T-cell (primary cell): ENCODE measurements around the gene FMN2. TPM values are rescaled to one million over a fixed set of nuclear protein-coding genes. Genes with fewer than 3 reads are reported as not detected.

Source experiments
- ATAC-seq, 4 experiments: fragments of 200-7000 bp in 3 of 4; fragments of 150-1000 bp in 1 of 4; cut with Tn5 transposase; replicated peaks in 1 of 4; 1 replicate in 3 of 4; 2 replicates in 1 of 4; pipeline ENCODE4 v1.10.0; 2021; ENCODE audit warnings: moderate library complexity in 3 of 4, mild to moderate bottlenecking in 2 of 4, moderate number of reproducible peaks in 1 of 4
- CTCF ChIA-PET, 2 donors: fragments of 300-600 bp; sonication (Branson Sonifier 250); formaldehyde crosslinking; loops; one replicate each; lab custom pipeline; 2022; ENCODE audit warnings: antibody characterized with exemption in 2 of 2; lab: Charles Lee
- POLR2A ChIA-PET, 2 donors: fragments of 300-600 bp; sonication (Branson Sonifier 250); formaldehyde crosslinking; loops; one replicate each; lab custom pipeline; 2022; ENCODE audit warnings: antibody characterized with exemption in 2 of 2; lab: Charles Lee
- DNase-seq, 35 experiments: peaks; one replicate each; pipeline versions ENCODE4 v3.0.0 to v3.0.0-alpha.2; 2013 to 2023
- H3K27ac ChIP-seq: one replicate; pipeline ENCODE4 v1.5.1; 2013; ENCODE audit warnings: low read length
- H3K27me3 ChIP-seq, 2 experiments: replicated peaks in 1 of 2; 1 replicate in 1 of 2; 2 replicates in 1 of 2; pipeline versions ENCODE4 v1.6.1 to v1.7.0; 2013; ENCODE audit warnings: low read length in 1 of 2, mixed read lengths in 1 of 2; ENCODE audit not compliant: control insufficient read depth in 2 of 2, insufficient read depth in 2 of 2; ENCODE audit errors: extremely low read depth in 1 of 2
- H3K36me3 ChIP-seq, 2 donors: 1 replicate in 1 of 2; 2 replicates in 1 of 2; pipeline versions ENCODE4 v1.6.1 to v1.7.0; 2013; ENCODE audit warnings: low read length in 1 of 2; ENCODE audit not compliant: control insufficient read depth in 2 of 2, insufficient read depth in 1 of 2; ENCODE audit errors: extremely low read depth in 1 of 2
- H3K4me1 ChIP-seq, 2 experiments: 1 replicate in 1 of 2; 2 replicates in 1 of 2; pipeline versions ENCODE4 v1.6.1 to v1.7.0; 2013; ENCODE audit warnings: low read length in 2 of 2, mixed read lengths in 1 of 2; ENCODE audit not compliant: insufficient read depth in 2 of 2, control insufficient read depth in 1 of 2; ENCODE audit errors: extremely low read depth in 1 of 2
- H3K4me3 ChIP-seq, 2 donors: 1 replicate in 1 of 2; 2 replicates in 1 of 2; pipeline versions ENCODE4 v1.5.1 to v1.7.0; 2013; ENCODE audit warnings: mild to moderate bottlenecking in 2 of 2, low read length in 1 of 2, moderate library complexity in 1 of 2; ENCODE audit not compliant: control insufficient read depth in 1 of 2; ENCODE audit errors: extremely low read depth in 1 of 2
- H3K9me3 ChIP-seq: 2 replicates; pipeline ENCODE4 v1.7.0; 2013
- H3K27ac Mint-ChIP-seq, 2 donors: one replicate each; pipeline ENCODE4 v1.8.0; 2020 to 2021; ENCODE audit warnings: mild to moderate bottlenecking in 2 of 2, mixed read lengths in 2 of 2
- H3K27me3 Mint-ChIP-seq, 2 donors: one replicate each; pipeline ENCODE4 v1.8.0; 2021 to 2022; ENCODE audit warnings: mixed read lengths in 2 of 2
- H3K36me3 Mint-ChIP-seq: one replicate; pipeline ENCODE4 v1.8.0; 2021; ENCODE audit warnings: mixed read lengths
- H3K4me1 Mint-ChIP-seq, 3 donors: one replicate each; pipeline ENCODE4 v1.8.0; 2020 to 2022; ENCODE audit warnings: mixed read lengths in 3 of 3, mild to moderate bottlenecking in 1 of 3
- H3K4me3 Mint-ChIP-seq, 3 donors: one replicate each; pipeline ENCODE4 v1.8.0; 2020 to 2022; ENCODE audit warnings: mild to moderate bottlenecking in 3 of 3, mixed read lengths in 3 of 3, moderate library complexity in 3 of 3
- H3K9me3 Mint-ChIP-seq, 3 donors: one replicate each; pipeline ENCODE4 v1.8.0; 2020 to 2022; ENCODE audit warnings: mixed read lengths in 3 of 3
- whole genome bisulfite sequencing: methylation state at CpG from one replicate; pipeline ENCODE4 v1.1.5; 2013; ENCODE audit warnings: missing lambda C conversion rate; ENCODE audit not compliant: insufficient coverage; 5-methylcytosine and 5-hydroxymethylcytosine counted together
- total RNA-seq, 35 experiments: library from RNA in 6 of 35; stranded (reverse) in 6 of 35; fragments of 120-200 nt in 1 of 35; gene quantifications; one replicate each; pipeline versions ENCODE4 v1.2.1 to v1.2.4 and lab custom pipeline; 2013 to 2026

Gene FMN2
- total RNA-seq, 5 donors from 2014 or later (not counting 1 experiment from before 2014, with no cell fraction given) = not detected

DNA sequence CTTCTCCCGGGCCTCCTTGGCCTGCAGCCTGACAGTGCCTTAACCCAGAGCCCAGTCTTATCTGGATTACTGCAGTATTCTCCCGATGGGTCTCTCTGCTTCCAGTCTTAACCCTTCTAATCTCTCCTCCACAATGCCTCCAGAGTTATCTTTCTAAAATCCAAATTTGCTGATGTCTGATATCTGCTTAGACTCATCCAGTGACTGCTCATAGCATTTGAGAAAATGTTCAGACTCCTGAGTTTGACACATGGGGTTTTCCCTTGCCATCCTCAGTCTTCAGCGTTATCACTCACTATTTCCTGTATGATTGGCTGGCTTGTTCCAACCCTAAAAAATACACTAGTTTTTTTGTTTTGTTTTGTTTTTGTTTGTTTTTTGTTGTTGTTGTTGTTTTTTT, 102.0 kb downstream of the FMN2 start:
- no peak for DNase-seq
- Histone ChIP-seq H3K4me3 (no peak overlapping the region), H3K36me3 (no peaks in the 10 kb centered on the region), H3K9me3 (no peaks in the 10 kb centered on the region), H3K4me1 (no peaks in the 10 kb centered on the region), H3K27me3 (no peaks in the 10 kb centered on the region), H3K27ac (no peak overlapping the region)
- ChIA-PET POLR2A (no interaction called here), CTCF (no interaction called here)
- H3K27ac Mint-ChIP-seq = no peak overlapping the region
- no peak for ATAC-seq
- peaks cover 5 to 6% of the 10 kb centered on the region in 2 donors for H3K27me3 Mint-ChIP-seq
- no peak overlapping the region for H3K4me3 Mint-ChIP-seq
- peaks cover 3 to 5% (median 4%) of the 10 kb centered on the region in 3 donors for H3K4me1 Mint-ChIP-seq
- WGBS = 77% methylated on average over 2 of the region's 3 CpGs
- no peaks in the 10 kb centered on the region for H3K36me3 Mint-ChIP-seq
- H3K9me3 Mint-ChIP-seq = no peaks in the 10 kb centered on the region

DNA sequence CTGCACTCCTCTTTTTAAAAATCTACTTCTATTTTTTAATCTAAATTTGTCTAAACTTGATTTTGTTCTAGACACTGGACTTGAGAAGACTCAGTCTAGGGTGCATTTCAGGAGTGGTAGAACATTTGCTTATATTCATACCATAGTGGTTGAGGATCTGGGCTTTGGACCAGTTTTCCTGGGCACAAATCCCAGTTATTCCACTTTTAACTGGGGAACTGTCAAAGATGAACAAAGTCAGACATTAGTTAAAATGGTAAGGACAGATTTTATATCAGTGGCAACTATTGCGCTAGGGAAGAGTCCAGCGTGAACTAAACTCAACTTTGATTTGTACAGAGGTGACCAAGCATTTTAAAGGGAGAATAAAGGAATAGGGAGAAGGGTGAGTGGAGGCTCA, 102.4 kb downstream of the FMN2 start:
- Histone ChIP-seq H3K36me3 (no peaks in the 10 kb centered on the region), H3K9me3 (no peaks in the 10 kb centered on the region), H3K27me3 (no peaks in the 10 kb centered on the region), H3K27ac (no peak overlapping the region), H3K4me3 (no peak overlapping the region), H3K4me1 (no peaks in the 10 kb centered on the region)
- no peak overlapping the region for H3K4me3 Mint-ChIP-seq
- CTCF ChIA-PET = no interaction called here
- H3K36me3 Mint-ChIP-seq = no peaks in the 10 kb centered on the region
- DNase-seq (no peak), ATAC-seq (no peak)
- WGBS = 91% methylated on average over 2 of the region's 2 CpGs
- peaks cover 5 to 6% of the 10 kb centered on the region in 2 donors for H3K27me3 Mint-ChIP-seq
- H3K4me1 Mint-ChIP-seq = peaks cover 3 to 5% (median 4%) of the 10 kb centered on the region in 3 donors
- H3K27ac Mint-ChIP-seq = no peak overlapping the region
- H3K9me3 Mint-ChIP-seq = no peaks in the 10 kb centered on the region
- POLR2A ChIA-PET = no interaction called here

DNA sequence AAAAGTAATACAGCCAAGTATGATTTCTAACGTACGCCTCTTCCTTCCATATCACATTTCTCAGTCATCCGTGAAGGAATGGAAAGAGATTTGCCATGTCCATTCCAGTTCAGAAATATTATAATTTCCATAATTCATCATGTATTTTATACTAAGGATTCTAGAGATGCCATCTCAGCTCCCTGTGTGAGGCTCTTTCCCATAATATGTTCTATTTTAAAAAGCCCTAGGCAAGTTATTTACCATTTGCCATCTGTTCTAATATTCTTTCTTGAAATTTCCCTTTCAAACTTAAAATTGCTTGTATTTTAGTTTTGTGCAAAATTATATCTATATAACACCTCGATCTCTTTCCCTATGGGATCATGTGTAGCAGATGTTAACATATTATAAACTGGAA, 106.7 kb downstream of the FMN2 start:
- Mint-ChIP-seq H3K27ac (no peak overlapping the region), H3K4me3 (no peak overlapping the region), H3K9me3 (peaks cover 0 to 5% (median 5%) of the 10 kb centered on the region in 3 donors), H3K36me3 (no peaks in the 10 kb centered on the region), H3K4me1 (no peaks in the 10 kb centered on the region), H3K27me3 (no peaks in the 10 kb centered on the region)
- Histone ChIP-seq H3K4me3 (no peak overlapping the region), H3K9me3 (no peaks in the 10 kb centered on the region), H3K27ac (no peak overlapping the region), H3K27me3 (no peaks in the 10 kb centered on the region), H3K4me1 (no peaks in the 10 kb centered on the region), H3K36me3 (no peaks in the 10 kb centered on the region)
- DNase-seq = no peak
- ATAC-seq = no peak
- ChIA-PET CTCF (no interaction called here), POLR2A (no interaction called here)
- WGBS = no CpG with 5 or more reads among the region's 4 CpGs

DNA sequence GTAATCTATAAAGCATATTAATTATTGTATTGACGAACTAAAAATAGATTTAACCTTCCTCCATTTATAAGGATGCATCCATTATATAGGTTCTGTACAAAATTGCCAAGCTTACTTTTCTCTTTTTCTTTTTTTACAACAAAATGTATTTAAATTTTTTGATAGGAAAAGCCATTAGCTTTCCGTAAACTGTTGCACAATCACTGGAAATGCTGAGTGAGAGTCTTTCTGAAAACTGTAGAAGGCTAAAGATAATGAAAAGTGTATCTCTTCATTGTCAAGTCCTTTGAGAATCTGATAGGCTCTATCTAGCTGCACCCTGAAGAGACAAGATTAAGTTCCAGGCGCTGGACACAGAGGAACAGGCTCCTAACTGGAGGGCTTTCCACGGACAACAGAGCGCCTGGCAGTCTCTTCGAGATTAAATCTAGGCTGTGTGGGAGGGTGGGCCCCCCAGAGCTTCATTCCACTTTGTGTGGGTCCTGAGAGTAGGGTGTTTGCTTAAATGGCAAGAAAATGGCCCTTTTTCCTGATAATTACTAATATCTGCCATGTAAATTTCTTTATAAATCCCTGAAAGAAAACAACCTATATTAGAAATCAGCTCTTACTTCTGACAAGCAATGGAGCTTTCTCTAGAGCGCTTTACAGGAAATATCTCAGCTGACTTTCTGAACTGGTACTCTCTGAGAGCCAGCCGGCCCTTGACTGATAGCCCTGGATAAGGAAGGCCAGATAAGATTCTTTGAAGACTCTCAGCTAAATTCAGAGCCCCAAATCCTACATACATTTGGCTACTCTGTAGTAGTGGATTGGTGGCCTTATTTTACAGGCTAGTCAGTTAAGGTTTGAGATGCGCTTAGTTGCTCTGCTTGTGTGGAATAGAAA, 108.3 kb downstream of the FMN2 start:
- no peaks in the 10 kb centered on the region for H3K27me3 ChIP-seq
- no peaks in the 10 kb centered on the region for H3K9me3 ChIP-seq
- CTCF ChIA-PET = interaction anchor here in 1 of 2 donors (0.6 kb wide), 1 partner anchor 98 kb away, joined by 3 read pairs; no protein-coding TSS in a partner anchor
- H3K27ac ChIP-seq = no peak overlapping the region
- Mint-ChIP-seq H3K4me1 (no peaks in the 10 kb centered on the region), H3K27me3 (no peaks in the 10 kb centered on the region), H3K4me3 (no peak overlapping the region), H3K9me3 (peaks cover 0 to 6% (median 5%) of the 10 kb centered on the region in 3 donors), H3K36me3 (no peaks in the 10 kb centered on the region), H3K27ac (no peak overlapping the region)
- WGBS = 71% methylated on average over 6 of the region's 9 CpGs
- H3K4me1 ChIP-seq = no peaks in the 10 kb centered on the region
- POLR2A ChIA-PET = no interaction called here
- no peak overlapping the region for H3K4me3 ChIP-seq
- DNase-seq (no peak), ATAC-seq (no peak)
- no peaks in the 10 kb centered on the region for H3K36me3 ChIP-seq

DNA sequence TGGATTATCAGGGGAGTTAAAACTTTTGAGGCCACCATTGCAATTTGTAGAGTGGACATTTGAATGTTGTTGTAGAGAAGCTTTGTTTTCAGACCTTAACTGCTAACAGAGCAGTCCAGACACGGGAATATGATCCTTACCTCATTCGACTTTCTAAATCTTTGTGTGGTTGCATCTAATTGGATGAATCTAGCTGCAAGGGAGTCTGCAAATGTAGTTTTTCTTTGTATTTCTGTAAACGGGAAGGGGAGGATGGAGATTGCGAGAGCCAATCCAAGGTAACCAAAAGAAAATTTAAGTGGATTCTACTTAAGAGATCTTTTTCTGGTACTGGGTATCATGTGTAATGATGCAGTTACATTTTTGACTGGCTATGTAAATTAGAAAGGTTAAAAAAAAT, 110.2 kb downstream of the FMN2 start:
- H3K9me3 ChIP-seq = no peaks in the 10 kb centered on the region
- no peak overlapping the region for H3K4me3 ChIP-seq
- H3K9me3 Mint-ChIP-seq = peaks cover 0 to 6% (median 5%) of the 10 kb centered on the region in 3 donors
- ATAC-seq (no peak), DNase-seq (no peak)
- no peak overlapping the region for H3K27ac Mint-ChIP-seq
- H3K4me1 Mint-ChIP-seq = no peaks in the 10 kb centered on the region
- no peaks in the 10 kb centered on the region for H3K4me1 ChIP-seq
- H3K27me3 ChIP-seq = no peaks in the 10 kb centered on the region
- WGBS = 93% methylated on average over 4 of the region's 4 CpGs
- no peaks in the 10 kb centered on the region for H3K36me3 ChIP-seq
- no peaks in the 10 kb centered on the region for H3K27me3 Mint-ChIP-seq
- no peak overlapping the region for H3K27ac ChIP-seq
- ChIA-PET POLR2A (no interaction called here), CTCF (no interaction called here)
- H3K36me3 Mint-ChIP-seq = no peaks in the 10 kb centered on the region
- no peak overlapping the region for H3K4me3 Mint-ChIP-seq

DNA sequence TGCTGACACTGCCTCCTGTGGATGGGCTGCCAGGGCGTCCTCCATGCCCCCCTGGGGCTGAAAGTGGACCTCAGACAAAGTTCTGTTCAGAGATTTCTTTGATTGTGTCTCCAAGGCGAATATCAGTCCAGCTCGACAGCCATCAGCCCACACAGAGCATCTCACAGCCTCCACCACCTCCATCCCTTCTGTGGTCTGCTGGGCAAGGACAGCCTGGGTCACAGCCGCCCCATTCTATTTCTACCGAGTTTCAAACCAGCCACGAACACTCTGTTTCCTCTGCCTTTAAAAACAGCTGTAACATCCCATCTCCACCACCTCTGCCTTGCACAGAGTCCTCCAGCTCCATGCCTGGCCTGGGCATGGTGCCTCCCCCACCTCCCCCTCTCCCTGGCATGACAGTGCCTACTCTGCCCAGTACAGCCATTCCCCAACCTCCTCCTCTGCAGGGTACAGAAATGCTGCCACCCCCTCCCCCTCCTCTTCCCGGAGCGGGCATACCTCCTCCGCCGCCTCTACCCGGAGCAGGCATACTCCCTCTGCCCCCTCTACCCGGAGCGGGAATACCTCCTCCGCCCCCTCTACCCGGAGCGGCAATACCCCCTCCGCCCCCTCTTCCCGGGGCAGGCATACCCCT, 115.5 kb downstream of the FMN2 start:
- ATAC-seq (no peak), DNase-seq (no peak)
- 84% methylated on average over 8 of the region's 18 CpGs for WGBS
- H3K27ac ChIP-seq = no peak overlapping the region
- H3K36me3 ChIP-seq = no peaks in the 10 kb centered on the region
- no peaks in the 10 kb centered on the region for H3K4me1 ChIP-seq
- no peaks in the 10 kb centered on the region for H3K9me3 ChIP-seq
- no peak overlapping the region for H3K4me3 ChIP-seq
- Mint-ChIP-seq H3K27ac (no peak overlapping the region), H3K27me3 (no peaks in the 10 kb centered on the region), H3K36me3 (no peaks in the 10 kb centered on the region), H3K4me1 (no peaks in the 10 kb centered on the region), H3K9me3 (peaks cover 0 to 3% (median 0%) of the 10 kb centered on the region in 3 donors), H3K4me3 (no peak overlapping the region)
- CTCF ChIA-PET = no interaction called here
- H3K27me3 ChIP-seq = peaks cover 0 to 5% of the 10 kb centered on the region in 2 experiments
- POLR2A ChIA-PET = no interaction called here
